ENCODE results near the gene TRABD2B.

TRABD2B gene

DNA sequence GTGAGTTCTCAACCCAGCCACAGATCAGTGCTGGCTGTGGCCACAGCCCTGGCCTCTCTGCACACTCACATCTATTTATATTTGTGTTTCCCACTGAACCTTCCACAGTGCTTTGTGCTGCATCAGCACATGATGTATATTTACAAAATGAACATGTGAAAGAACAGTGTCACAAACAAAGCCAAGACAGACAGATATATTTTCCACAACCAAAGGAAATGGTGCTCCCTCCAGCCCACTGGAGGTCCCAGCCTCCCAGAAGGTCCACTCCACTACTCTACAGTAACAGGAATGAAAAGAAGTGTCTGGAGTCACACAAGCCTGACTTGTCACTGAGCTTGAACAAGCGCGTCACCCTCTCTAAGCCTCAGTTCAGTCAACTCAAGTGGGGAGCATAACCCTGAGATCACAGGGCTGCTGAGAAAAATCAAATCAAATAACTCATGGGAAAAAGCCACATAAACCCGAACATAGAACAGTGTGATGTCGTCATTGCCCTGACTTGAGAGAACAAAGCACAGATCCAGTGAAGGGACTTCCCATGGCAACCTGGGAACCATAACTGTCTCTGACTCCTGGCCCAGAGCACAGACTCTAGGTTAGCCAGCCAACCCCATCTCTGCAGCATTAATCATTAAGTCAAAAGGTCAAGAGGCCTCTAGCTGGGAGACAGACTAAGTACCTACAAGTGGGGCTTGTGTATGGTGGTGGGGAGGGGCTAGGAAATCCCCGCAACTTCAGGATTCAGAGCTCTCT, 121.2 kb downstream of the TRABD2B start:
- DNase-seq (ENCODE audit: low spot score) = peak; percentile 99

- DNase-seq (ENCODE audit: low spot score) = no peak
Observed at GRCh38 chr1:47875036-47875435, 122.1 kb downstream of the TRABD2B start.

GRCh38 chr1:47873337-47873736, 123.8 kb downstream of the TRABD2B start:
- no peak for DNase-seq (ENCODE audit: low spot score)

DNA sequence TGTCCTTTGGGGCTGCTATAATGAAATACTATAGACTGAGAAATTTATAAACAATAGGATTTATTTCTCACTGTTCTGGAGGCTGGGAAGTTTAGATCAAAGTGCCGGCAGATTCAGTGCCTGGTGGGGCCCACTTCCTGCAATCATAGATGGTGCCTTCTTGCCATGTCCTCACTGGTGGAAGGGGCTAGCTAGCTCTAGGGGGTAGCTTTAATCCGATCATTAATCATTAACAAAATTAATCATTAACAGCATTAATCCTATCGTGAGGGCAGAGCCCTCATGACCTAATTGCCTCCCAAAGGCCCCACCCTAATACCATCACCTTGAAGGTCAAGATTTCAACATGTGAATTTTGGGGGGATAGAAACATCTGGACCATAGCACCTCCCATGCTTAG, 124.3 kb downstream of the TRABD2B start:
- peak; percentile 44 for DNase-seq (ENCODE audit: low spot score)

DNA sequence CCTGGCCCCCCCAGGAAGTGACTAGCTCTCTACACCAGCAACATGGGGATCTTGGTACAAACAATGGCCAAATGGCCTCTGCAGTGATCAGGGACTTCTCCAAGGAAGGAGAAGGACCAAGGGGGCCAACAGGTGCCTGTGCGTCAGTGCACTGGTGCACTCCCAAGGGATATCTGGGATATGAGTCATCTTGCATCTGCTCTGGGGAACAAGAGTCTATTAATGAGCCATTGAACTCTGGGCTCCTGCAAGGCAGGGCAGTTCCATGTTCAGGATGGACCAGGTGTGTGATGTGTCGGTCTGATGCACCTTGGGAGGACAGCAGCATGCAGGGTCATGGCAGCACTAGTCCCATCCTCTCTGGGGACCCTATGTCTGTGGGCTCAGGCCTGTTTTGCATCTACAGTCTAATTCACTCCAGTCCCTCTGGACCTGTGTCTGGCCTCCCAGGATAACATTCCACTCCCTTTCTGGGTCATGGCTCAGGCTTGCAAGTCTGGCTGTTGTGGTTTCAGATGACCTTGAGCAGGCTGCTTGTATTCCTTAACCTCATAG, 125.3 kb downstream of the TRABD2B start:
- peak; percentile 97 for DNase-seq (ENCODE audit: low spot score)

DNA sequence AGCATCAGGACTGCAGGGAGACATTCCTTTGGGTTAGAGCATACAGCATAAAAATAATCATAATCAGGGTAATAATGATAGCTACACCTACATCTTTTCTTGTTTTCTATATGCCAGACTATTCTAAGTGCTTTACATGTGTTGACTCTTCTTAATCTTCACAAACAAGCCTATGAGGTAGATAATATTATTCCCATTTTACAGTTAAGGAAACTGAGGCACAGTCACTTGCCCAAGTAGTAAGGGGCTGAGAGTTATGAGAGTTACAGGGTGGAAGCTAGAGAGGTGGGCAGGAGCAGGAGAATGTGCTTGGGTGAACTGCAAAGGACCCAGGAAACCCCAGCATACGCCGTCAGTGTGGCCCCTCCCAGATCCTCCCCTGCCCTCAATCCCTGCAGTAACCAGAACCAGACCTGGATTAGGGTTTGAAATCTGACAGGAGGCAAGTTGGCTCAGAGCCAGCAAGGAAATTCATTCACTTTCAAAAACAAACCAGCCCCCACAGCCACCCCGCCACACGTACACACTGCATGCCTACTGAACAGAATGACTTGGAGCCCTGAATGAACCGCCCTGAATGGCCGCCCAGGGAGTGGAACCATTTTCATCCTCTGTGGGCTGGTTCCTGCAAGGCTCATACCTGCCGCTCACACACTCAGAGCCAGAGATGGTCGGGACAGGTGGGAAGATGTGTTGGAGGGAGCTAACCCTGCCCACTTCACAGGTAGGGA, 126.1 kb downstream of the TRABD2B start:
- peak; percentile 79 for DNase-seq (ENCODE audit: low spot score)

DNA sequence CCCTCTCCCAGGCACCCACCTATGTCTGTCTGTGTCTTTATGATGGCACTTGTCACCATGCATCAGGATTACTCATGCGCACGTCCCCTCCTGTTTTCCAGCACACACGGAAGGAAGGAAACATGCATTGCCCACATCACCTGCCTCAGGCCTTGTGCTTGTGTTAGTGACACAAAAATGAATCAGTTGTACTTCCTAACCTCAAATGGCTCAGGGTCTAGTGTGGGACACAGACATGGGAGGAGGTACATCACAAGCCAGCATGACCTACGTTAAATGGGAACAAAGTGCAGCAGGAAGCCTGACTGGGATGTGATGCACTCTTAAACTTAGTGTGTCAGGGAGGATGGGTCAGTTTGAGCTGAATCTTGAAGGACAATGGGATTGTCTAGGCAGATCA, 126.7 kb downstream of the TRABD2B start:
- peak; percentile 77 for DNase-seq (ENCODE audit: low spot score)

- no peak for DNase-seq (ENCODE audit: low spot score)
Observed at GRCh38 chr1:47868348-47868676, 128.9 kb downstream of the TRABD2B start.

- no peak for DNase-seq (ENCODE audit: low spot score)
Observed at GRCh38 chr1:47867438-47868347, 129.5 kb downstream of the TRABD2B start.

DNA sequence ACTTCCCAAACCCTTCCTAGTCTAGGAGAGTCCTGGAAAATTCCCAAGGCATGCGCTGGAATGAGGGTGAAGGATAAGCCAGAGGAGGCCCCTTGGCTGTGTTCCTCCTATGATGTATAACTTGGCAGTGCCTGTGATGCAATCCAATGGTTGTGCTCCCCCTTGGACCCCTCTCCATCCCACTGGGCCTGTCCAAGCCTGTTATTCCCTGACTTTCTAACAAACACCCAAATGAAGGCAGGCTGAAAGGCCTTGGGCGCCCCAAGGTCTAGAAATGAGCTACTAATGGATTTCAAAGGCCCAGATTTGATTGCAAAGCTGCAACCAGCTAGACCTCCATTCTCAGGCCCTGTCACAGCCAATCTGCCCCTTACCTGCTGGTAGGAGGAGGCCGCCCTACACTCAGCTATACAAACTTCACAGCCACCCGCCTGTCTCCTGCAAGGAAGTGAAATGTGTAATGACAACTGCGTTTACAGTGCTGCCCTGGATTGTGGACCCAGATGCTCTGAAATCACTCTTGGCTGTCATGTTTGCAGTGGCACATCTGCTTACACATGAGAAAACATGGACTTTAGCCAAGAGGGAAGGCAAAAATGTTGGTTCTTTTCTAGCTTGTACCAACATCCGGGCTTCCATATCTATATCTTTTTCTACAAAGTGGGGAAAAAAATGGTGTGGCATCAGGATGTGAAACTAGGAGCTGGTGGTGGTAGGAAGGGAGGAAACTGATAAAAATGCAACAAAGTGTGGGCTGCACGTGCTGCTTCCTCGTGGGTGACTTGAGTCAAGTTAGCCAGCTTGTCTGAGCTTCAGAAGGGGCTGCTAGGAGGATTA, 130.4 kb downstream of the TRABD2B start:
- peak; percentile 23 for DNase-seq (ENCODE audit: low spot score)

DNA sequence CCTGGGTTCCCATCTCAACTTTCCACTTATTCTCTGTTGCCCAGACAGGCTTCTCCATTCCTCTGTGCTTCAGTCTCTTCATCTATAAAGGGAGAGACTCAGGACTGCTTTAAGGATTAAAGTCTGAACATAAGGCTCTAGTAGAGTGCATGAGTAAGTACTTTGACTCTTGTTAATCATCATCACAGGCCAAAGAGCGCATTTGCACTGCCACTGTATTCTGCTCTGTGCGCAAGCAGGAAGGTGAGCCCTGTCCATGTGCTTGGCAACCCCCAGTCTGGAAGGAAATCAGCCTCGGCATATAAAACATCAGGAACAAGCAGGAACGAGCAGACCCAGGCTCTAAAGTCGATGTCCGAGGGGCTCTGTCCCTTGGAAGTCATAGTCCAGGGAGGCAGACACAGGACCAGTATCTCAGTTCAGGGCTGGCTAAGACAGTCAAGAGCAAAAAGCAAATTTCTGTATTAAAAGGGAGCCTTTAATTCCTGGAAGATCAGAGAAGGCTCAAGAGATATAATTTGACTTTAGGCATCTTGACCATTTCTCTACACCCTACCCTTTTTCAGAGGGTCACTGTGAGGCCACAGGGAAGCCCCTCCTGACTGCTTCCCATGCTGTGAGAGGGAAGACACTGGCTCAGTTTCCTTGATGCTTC, 131.2 kb downstream of the TRABD2B start:
- DNase-seq (ENCODE audit: low spot score) = peak; percentile 84

DNA sequence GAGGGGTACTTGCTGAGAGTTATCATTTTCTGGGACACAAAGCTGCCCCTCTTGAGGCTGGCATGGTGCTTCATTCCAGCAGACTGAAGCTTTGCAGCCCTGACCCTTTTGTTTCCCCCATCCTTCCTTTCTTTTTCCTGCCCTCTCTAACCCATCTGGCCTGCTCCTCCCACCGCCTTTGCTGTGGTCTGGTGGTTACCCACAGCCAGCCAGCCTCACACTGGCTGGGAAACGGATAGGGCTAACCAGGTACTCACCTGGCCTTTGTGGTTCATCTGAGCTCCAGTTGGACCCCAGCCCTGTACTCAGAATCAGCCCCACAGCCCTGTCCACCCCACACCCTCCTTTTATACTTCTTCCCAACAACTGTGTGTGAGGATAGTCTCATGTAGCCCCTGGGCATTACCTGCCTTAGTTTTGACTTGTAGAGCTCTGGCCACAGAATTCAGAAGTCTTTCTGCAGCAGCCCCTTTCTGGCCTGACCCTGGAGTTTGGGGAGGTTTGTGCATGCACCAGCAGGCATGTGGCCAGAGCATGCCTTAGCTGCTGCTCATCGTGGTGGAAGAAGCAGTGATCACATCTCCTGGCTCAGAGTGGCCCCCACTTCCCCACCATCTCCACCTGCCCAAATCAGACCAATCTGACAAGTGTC, 138.0 kb downstream of the TRABD2B start:
- DNase-seq (ENCODE audit: low spot score) = peak; percentile 44

- no peak for DNase-seq (ENCODE audit: low spot score)
Observed at GRCh38 chr1:47856996-47857395, 140.2 kb downstream of the TRABD2B start.

GRCh38 chr1:47855230-47855629, 142.0 kb downstream of the TRABD2B start:
- DNase-seq (ENCODE audit: low spot score) = no peak

- no peak for DNase-seq (ENCODE audit: low spot score)
Observed at GRCh38 chr1:47854552-47855144, 142.5 kb downstream of the TRABD2B start.

GRCh38 chr1:47853852-47854251, 143.3 kb downstream of the TRABD2B start:
- DNase-seq (ENCODE audit: low spot score) = no peak

- DNase-seq (ENCODE audit: low spot score) = no peak
Observed at GRCh38 chr1:47853059-47853458, 144.1 kb downstream of the TRABD2B start.

GRCh38 chr1:47852006-47852718, 145.0 kb downstream of the TRABD2B start:
- DNase-seq (ENCODE audit: low spot score) = no peak

- DNase-seq (ENCODE audit: low spot score) = no peak
Observed at GRCh38 chr1:47850451-47850850, 146.7 kb downstream of the TRABD2B start.

Measured in kidney tubule cell (primary cell).